ENCODE measurements around the gene LYPLA2. TPM values are rescaled to one million over a fixed set of nuclear protein-coding genes. Genes with fewer than 3 reads are reported as not detected.

LYPLA2 gene
- total RNA-seq, 6 experiments from 2014 or later = 28.1 to 69.8 (median 32.6) TPM

DNA sequence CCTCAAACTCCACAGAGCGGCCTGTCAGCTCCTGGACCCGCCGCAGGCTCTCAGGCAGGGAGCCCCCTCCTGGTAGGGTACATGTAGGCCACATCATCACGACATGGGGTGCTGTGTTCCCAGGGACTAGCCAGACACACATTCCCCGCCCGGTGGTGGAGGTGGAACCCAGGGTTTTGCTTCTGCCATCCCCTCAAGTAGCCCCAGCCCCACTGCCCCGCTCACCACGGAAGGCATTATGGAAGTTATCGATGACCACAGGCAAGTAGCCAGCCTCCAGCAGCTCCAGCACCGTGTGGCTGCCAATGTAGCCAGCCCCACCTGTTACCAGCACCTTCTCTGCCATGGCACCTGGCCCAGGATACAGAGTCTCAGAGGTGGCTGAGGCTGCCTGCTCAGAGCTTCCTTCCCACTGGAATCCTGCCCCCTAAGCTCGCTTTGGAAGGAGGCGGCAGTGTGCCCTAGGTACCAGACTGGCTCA lies 7.8 kb downstream of the LYPLA2 start:
- H3K9me3 ChIP-seq = no peaks in the 10 kb centered on the region
- H3K27ac ChIP-seq = peak overlapping the region; percentile 89 to 96 (median 94)
- TF ChIP-seq, protein P1, sequence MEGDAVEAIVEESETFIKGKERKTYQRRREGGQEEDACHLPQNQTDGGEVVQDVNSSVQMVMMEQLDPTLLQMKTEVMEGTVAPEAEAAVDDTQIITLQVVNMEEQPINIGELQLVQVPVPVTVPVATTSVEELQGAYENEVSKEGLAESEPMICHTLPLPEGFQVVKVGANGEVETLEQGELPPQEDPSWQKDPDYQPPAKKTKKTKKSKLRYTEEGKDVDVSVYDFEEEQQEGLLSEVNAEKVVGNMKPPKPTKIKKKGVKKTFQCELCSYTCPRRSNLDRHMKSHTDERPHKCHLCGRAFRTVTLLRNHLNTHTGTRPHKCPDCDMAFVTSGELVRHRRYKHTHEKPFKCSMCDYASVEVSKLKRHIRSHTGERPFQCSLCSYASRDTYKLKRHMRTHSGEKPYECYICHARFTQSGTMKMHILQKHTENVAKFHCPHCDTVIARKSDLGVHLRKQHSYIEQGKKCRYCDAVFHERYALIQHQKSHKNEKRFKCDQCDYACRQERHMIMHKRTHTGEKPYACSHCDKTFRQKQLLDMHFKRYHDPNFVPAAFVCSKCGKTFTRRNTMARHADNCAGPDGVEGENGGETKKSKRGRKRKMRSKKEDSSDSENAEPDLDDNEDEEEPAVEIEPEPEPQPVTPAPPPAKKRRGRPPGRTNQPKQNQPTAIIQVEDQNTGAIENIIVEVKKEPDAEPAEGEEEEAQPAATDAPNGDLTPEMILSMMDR (IDR thresholded peaks at IDR 0.05) = no peak
- no peak for TF ChIP-seq POLR2A (IDR thresholded peaks at IDR 0.05)
- H3K27me3 ChIP-seq = no peaks in the 10 kb centered on the region
- H3K4me3 ChIP-seq = no peak overlapping the region
- ATAC-seq = no peak
- intact Hi-C loops (cut with DNase I) = no loop called here
- peaks cover 0 to 28% (median 4%) of the 10 kb centered on the region in 4 donors for H3K36me3 ChIP-seq
- DNase-seq = peak; percentile 49 to 68 (median 68)
- peaks cover 0 to 32% (median 14%) of the 10 kb centered on the region in 4 donors for H3K4me1 ChIP-seq
- WGBS (ENCODE audit: insufficient coverage, low coverage, low lambda C conversion rate, missing lambda C conversion rate) = 46% methylated on average over 3 of the region's 12 CpGs

DNA sequence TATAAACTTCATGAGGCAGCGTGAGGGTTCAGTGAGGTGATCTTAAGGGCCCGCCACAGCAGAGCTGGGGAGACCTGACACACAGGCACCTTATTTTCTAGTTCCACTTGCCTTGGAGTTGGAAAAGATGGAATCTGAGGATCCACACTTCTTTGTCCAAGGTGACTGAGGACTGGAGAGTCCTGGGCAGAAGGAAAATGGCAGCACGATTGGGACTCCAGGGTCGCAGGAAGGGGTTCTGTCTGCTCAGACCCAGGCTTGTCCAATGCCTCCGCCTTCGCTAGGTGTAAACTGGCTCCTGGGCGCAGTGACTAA lies 8.3 kb downstream of the LYPLA2 start:
- TF ChIP-seq, protein P1 (IDR thresholded peaks at IDR 0.05) = no peak
- no peak for TF ChIP-seq POLR2A (IDR thresholded peaks at IDR 0.05)
- WGBS (ENCODE audit: insufficient coverage, low coverage, low lambda C conversion rate, missing lambda C conversion rate) = 100% methylated on average over 2 of the region's 7 CpGs
- peak overlapping the region; percentile 89 to 96 (median 94) for H3K27ac ChIP-seq
- DNase-seq (no peak), ATAC-seq (no peak)
- H3K4me1 ChIP-seq = peaks cover 0 to 34% (median 14%) of the 10 kb centered on the region in 4 donors
- peaks cover 0 to 31% (median 4%) of the 10 kb centered on the region in 4 donors for H3K36me3 ChIP-seq
- H3K4me3 ChIP-seq = peak overlapping the region; percentile 71 to 80 (median 76)
- intact Hi-C loops (cut with DNase I) = no loop called here
- H3K9me3 ChIP-seq = no peaks in the 10 kb centered on the region
- no peaks in the 10 kb centered on the region for H3K27me3 ChIP-seq

DNA sequence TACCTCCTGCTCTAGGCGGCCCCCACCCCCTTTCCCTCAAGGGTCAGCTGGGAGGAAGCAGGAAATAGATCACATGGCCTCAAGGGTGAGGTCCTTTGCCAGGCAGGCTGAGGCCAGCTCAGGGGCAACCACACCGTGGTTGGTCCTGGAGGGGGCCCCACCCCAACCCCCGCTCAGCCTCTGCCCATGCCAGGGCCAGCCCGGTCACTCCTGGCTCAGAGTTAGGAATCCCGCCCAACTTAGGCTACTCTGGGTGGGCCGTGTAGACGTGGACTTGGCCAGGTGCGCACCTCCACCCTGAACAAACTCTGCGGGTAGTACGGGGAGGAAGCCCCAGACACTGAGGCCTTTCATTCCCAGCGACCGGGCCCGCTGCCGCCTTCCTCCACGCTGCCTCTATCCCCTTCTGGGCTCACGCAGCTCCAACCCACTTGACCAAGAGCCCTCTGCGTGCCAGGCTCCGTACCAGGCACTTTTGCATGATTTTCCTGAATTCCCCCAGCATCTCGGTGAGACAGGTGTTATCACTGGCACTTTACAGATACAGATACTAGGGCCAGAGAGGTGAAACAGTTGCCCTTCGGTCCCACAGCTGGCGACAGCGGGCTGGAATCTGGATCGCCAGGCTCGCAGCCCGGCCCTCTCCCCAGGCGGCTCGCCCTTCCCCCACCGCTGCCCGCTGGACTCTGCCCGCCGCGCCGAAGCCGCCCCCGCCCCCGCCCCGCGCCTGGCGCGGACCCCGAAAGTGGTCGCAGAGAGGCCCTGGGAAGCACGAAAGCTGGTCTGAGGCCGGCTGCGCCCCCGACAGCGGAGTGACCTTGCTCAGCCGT lies 8.8 kb downstream of the LYPLA2 start:
- TF ChIP-seq POLR2A (IDR thresholded peaks at IDR 0.05) = peak; percentile 73
- TF ChIP-seq, protein P1 (IDR thresholded peaks at IDR 0.05) = no peak
- no peaks in the 10 kb centered on the region for H3K27me3 ChIP-seq
- peak overlapping the region; percentile 89 to 96 (median 94) for H3K27ac ChIP-seq
- DNase-seq (peak; percentile 85 to 92 (median 90)), ATAC-seq (peak; percentile 55 to 76 (median 68))
- peaks cover 0 to 31% (median 2%) of the 10 kb centered on the region in 4 donors for H3K36me3 ChIP-seq
- H3K9me3 ChIP-seq = no peaks in the 10 kb centered on the region
- intact Hi-C loops (cut with DNase I) = loop anchor here in 1 of 2 donors (10.0 kb wide), 1 partner anchor 65 kb away; the partner anchor contains the start of gene FUCA1
- peaks cover 0 to 36% (median 14%) of the 10 kb centered on the region in 4 donors for H3K4me1 ChIP-seq
- WGBS (ENCODE audit: insufficient coverage, low coverage, low lambda C conversion rate, missing lambda C conversion rate) = no CpG with 5 or more reads among the region's 48 CpGs
- peak overlapping the region; percentile 71 to 80 (median 76) for H3K4me3 ChIP-seq

DNA sequence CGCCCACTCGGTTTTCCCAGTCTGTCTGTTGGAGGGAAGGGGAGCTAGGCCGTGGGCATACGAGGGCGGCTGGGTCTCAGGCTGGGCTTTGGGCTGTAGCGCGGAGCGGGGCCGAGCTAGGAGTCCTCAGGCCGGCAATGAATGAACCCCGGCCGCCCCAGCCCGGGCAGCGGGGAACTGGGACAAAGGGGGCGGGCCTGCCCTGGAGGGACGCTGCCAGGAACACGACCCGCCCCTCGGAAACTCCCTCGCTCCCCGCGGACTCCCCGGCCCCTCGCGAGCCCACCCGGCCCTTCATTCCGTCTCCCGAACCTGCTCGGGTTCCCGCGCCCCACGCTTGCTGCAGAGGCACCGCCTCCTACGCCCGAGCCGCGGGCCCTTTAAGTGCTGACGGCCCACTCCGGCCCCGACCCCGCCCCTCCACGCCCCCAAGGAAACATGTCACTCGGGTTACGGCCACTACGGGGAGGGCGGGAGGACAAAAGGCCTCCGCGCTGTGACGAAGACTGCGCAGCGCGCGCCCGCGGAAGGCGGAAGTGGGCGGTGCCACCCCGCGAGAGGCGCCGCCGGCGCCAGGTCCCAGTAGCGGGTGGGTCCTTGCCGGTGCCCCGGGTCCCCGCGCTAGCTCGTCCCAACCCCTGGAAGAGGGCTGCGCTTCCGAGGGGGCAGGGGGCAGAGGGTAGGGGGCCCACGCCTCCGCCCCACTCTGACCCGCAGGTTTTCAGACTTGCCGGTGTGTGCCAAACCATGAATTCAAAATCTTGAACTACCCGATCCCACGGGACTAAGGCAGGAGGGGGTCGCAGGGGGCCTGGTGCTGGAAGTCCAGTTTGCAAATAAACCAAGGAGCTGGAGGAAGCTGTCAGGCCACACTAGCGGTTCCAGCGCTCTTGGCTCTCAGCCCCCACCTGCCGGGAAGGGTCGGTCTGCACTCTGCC lies 9.7 kb downstream of the LYPLA2 start, which contains the start of gene GALE:
Gene GALE (minus strand): TSS at position 355 of the 938 bp plus-strand sequence. CDS start 1,747 bp downstream, outside the sequence.
- H3K9me3 ChIP-seq = no peaks in the 10 kb centered on the region
- peaks cover 0 to 28% (median 2%) of the 10 kb centered on the region in 4 donors for H3K36me3 ChIP-seq
- H3K4me3 ChIP-seq = peak within 1 kb of the TSS; percentile 71 to 80 (median 76)
- no peaks in the 10 kb centered on the region for H3K27me3 ChIP-seq
- 1% methylated on average over 13 of the region's 82 CpGs for WGBS (ENCODE audit: insufficient coverage, low coverage, low lambda C conversion rate, missing lambda C conversion rate)
- peak within 1 kb of the TSS; percentile 89 to 96 (median 94) for H3K27ac ChIP-seq
- TF ChIP-seq, protein P1 (IDR thresholded peaks at IDR 0.05) = no peak
- peak; percentile 80 for TF ChIP-seq POLR2A (IDR thresholded peaks at IDR 0.05)
- intact Hi-C loops (cut with DNase I) = loop anchor here in 1 of 2 donors (10.0 kb wide), 1 partner anchor 64 kb away; the partner anchor contains the start of gene FUCA1
- H3K4me1 ChIP-seq = peaks cover 0 to 45% (median 14%) of the 10 kb centered on the region in 4 donors
- peak; percentile 79 to 90 (median 85) for ATAC-seq
- peak; percentile 97 to 99 (median 99) for DNase-seq

Data from right lobe of liver (tissue), 6 donors.